Right renal pelvis (tissue), 4 donors: ENCODE data around the gene TMEM273. TPM values are rescaled to one million over a fixed set of nuclear protein-coding genes. Genes with fewer than 3 reads are reported as not detected.

Source experiments
- polyA plus RNA-seq, 4 donors: library from polyadenylated mRNA; unstranded; fragments of 120-200 nt; gene quantifications; one replicate each; pipeline ENCODE4 v1.2.1, GENCODE V29; 2013; ENCODE audit not compliant: insufficient read length in 4 of 4

The TMEM273 gene
- polyA plus RNA-seq, 4 donors = 2.1 to 3.6 (median 2.7) TPM

Other genes starting within 250 kb of the TMEM273 start
- under 1 TPM in 3 of 4 donors, not detected in 1; 0.10 to 0.18 (median 0.13) TPM for gene LRRC18, start 248.6 kb downstream of the TMEM273 start, polyA plus RNA-seq
- 10 to 100 TPM; 14.2 to 18.9 (median 15.5) TPM for gene VSTM4, start 72.9 kb downstream of the TMEM273 start, polyA plus RNA-seq
- gene FAM170B, start 54.4 kb downstream of the TMEM273 start, polyA plus RNA-seq = not detected
- under 1 TPM; 0.10 to 0.17 (median 0.14) TPM for gene C10orf71, start 110.8 kb upstream of the TMEM273 start, polyA plus RNA-seq
- gene DRGX, start 207.7 kb upstream of the TMEM273 start, polyA plus RNA-seq = under 1 TPM in 2 of 4 donors, not detected in 2; 0.05 to 0.07 TPM